H9 (cell line): ENCODE data around the gene TADA2B. TPM values are rescaled to one million over a fixed set of nuclear protein-coding genes. Genes with fewer than 3 reads are reported as not detected.

Experiments
- DNase-seq: peaks from one replicate; pipeline ENCODE4 v3.0.0-alpha.2; 2017
- H2AFZ ChIP-seq: one replicate; pipeline ENCODE4 v1.6.1; 2013; ENCODE audit warnings: mild to moderate bottlenecking, low read length, control low read depth, moderate library complexity
- H2AK5ac ChIP-seq: 2 replicates; pipeline ENCODE4 v1.6.1; 2013; ENCODE audit warnings: low read length, control low read depth, mixed read lengths; ENCODE audit not compliant: insufficient read length
- H2BK120ac ChIP-seq: one replicate; pipeline ENCODE4 v1.6.1; 2013; ENCODE audit warnings: low read depth, mild to moderate bottlenecking, low read length, control low read depth, inconsistent platforms; ENCODE audit not compliant: poor library complexity, severe bottlenecking
- H2BK12ac ChIP-seq: 2 replicates; pipeline ENCODE4 v1.6.1; 2013; ENCODE audit warnings: low read length, control low read depth, mixed read lengths, low read depth; ENCODE audit not compliant: insufficient read length
- H2BK15ac ChIP-seq: 2 replicates; pipeline ENCODE4 v1.6.1; 2013; ENCODE audit warnings: low read depth, low read length, control low read depth
- H2BK20ac ChIP-seq: one replicate; pipeline ENCODE4 v1.6.1; 2013; ENCODE audit warnings: low read depth, mild to moderate bottlenecking, low read length, control low read depth, inconsistent platforms; ENCODE audit not compliant: poor library complexity, severe bottlenecking
- H2BK5ac ChIP-seq: 2 replicates; pipeline ENCODE4 v1.6.1; 2013; ENCODE audit warnings: low read length, control low read depth, mixed read lengths; ENCODE audit not compliant: insufficient read length
- H3K14ac ChIP-seq: 2 replicates; pipeline ENCODE4 v1.6.1; 2013; ENCODE audit warnings: low read length, control low read depth; ENCODE audit not compliant: insufficient read depth
- H3K18ac ChIP-seq: 2 replicates; pipeline ENCODE4 v1.6.1; 2013; ENCODE audit warnings: low read depth, mild to moderate bottlenecking, mixed read lengths, low read length, control low read depth; ENCODE audit not compliant: insufficient read length
- H3K23ac ChIP-seq: 2 replicates; pipeline ENCODE4 v1.6.1; 2013; ENCODE audit warnings: low read length, control low read depth, mixed read lengths, low read depth; ENCODE audit not compliant: insufficient read length
- H3K23me2 ChIP-seq: 2 replicates; pipeline ENCODE4 v1.6.1; 2013; ENCODE audit warnings: low read depth, mild to moderate bottlenecking, mixed read lengths, low read length, control low read depth; ENCODE audit not compliant: insufficient read length, poor library complexity, severe bottlenecking
- H3K27ac ChIP-seq: 2 replicates; pipeline ENCODE4 v1.5.1; 2013; ENCODE audit warnings: low read length, control low read depth, mixed read lengths, low read depth; ENCODE audit not compliant: insufficient read length
- H3K27me3 ChIP-seq: 2 replicates; pipeline ENCODE4 v1.6.1; 2013; ENCODE audit warnings: low read length, control low read depth, inconsistent platforms; ENCODE audit not compliant: insufficient read depth
- H3K4ac ChIP-seq: 2 replicates; pipeline ENCODE4 v1.6.1; 2013; ENCODE audit warnings: low read depth, mild to moderate bottlenecking, control low read depth, inconsistent platforms, low read length, moderate library complexity
- H3K4me1 ChIP-seq: 2 replicates; pipeline ENCODE4 v1.6.1; 2013; ENCODE audit warnings: low read length, control low read depth, inconsistent platforms; ENCODE audit not compliant: insufficient read depth
- H3K4me2 ChIP-seq: 2 replicates; pipeline ENCODE4 v1.6.1; 2013; ENCODE audit warnings: low read length, control low read depth, mixed read lengths; ENCODE audit not compliant: insufficient read length, insufficient read depth
- H3K56ac ChIP-seq: 2 replicates; pipeline ENCODE4 v1.6.1; 2013; ENCODE audit warnings: low read depth, mild to moderate bottlenecking, mixed read lengths, low read length, control low read depth; ENCODE audit not compliant: insufficient read length
- H3K79me1 ChIP-seq: 2 replicates; pipeline ENCODE4 v1.6.1; 2013; ENCODE audit warnings: low read depth, mild to moderate bottlenecking, moderate library complexity, low read length, control low read depth, inconsistent platforms; ENCODE audit not compliant: insufficient read depth, poor library complexity, severe bottlenecking
- H3K79me2 ChIP-seq: 2 replicates; pipeline ENCODE4 v1.6.1; 2013; ENCODE audit warnings: low read length, control low read depth, inconsistent platforms; ENCODE audit not compliant: insufficient read depth
- H3K9ac ChIP-seq: 2 replicates; pipeline ENCODE4 v1.6.1; 2013; ENCODE audit warnings: low read length, control low read depth, mixed read lengths; ENCODE audit not compliant: insufficient read length; ENCODE audit errors: extremely low read depth
- H3K9me3 ChIP-seq: one replicate; pipeline ENCODE4 v1.6.1; 2013; ENCODE audit warnings: low read depth, low read length, inconsistent platforms; ENCODE audit not compliant: control insufficient read depth
- H3T11ph ChIP-seq: one replicate; pipeline ENCODE4 v1.6.1; 2013; ENCODE audit warnings: mild to moderate bottlenecking, low read length, control low read depth, inconsistent platforms
- H4K20me1 ChIP-seq: one replicate; pipeline ENCODE4 v1.6.1; 2013; ENCODE audit not compliant: control insufficient read depth, insufficient read length, insufficient read depth
- H4K5ac ChIP-seq: 2 replicates; pipeline ENCODE4 v1.6.1; 2013; ENCODE audit warnings: low read depth, mild to moderate bottlenecking, mixed read lengths, low read length, control low read depth; ENCODE audit not compliant: insufficient read length
- H4K8ac ChIP-seq: replicated peaks from 2 replicates; pipeline ENCODE4 v1.6.1; 2013; ENCODE audit warnings: low read length, control low read depth, mixed read lengths, low read depth; ENCODE audit not compliant: insufficient read length
- H4K91ac ChIP-seq: 2 replicates; pipeline ENCODE4 v1.6.1; 2013; ENCODE audit warnings: low read depth, mild to moderate bottlenecking, moderate library complexity, mixed read lengths, low read length, control low read depth; ENCODE audit not compliant: insufficient read length
- H3K27ac Mint-ChIP-seq, 3 experiments: 2 replicates in 2 of 3; 3 replicates in 1 of 3; pipeline ENCODE4 v1.8.0; 2020 to 2021; ENCODE audit warnings: mixed read lengths in 3 of 3, mild to moderate bottlenecking in 1 of 3, moderate library complexity in 1 of 3
- H3K27me3 Mint-ChIP-seq: 2 replicates; pipeline ENCODE4 v1.8.0; 2021; ENCODE audit warnings: low read depth, mild to moderate bottlenecking, moderate library complexity, mixed read lengths
- H3K36me3 Mint-ChIP-seq, 3 experiments: 2 replicates in 2 of 3; 3 replicates in 1 of 3; pipeline ENCODE4 v1.8.0; 2020 to 2021; ENCODE audit warnings: low read depth in 3 of 3, mixed read lengths in 3 of 3; ENCODE audit not compliant: insufficient read depth in 1 of 3
- H3K4me1 Mint-ChIP-seq, 2 experiments: 2 replicates each; pipeline ENCODE4 v1.8.0; 2020; ENCODE audit warnings: mixed read lengths in 2 of 2
- H3K4me3 Mint-ChIP-seq, 2 experiments: 2 replicates in 1 of 2; 3 replicates in 1 of 2; pipeline ENCODE4 v1.8.0; 2020 to 2021; ENCODE audit warnings: mild to moderate bottlenecking in 2 of 2, mixed read lengths in 2 of 2, moderate library complexity in 1 of 2
- H3K9me3 Mint-ChIP-seq, 2 experiments: 2 replicates in 1 of 2; 3 replicates in 1 of 2; pipeline ENCODE4 v1.8.0; 2020; ENCODE audit warnings: mild to moderate bottlenecking in 2 of 2, mixed read lengths in 2 of 2, moderate library complexity in 1 of 2
- WGBS: extraction: QIAGEN DNeasy Blood & Tissue Kit; methylation state at CpG from one replicate; pipeline ENCODE4 v1.1.7; 2013; ENCODE audit warnings: missing lambda C conversion rate, low lambda C conversion rate, mixed read lengths; ENCODE audit not compliant: insufficient read length; ENCODE audit errors: extremely low coverage; 5-methylcytosine and 5-hydroxymethylcytosine counted together
- total RNA-seq: library from RNA; stranded (reverse); gene quantifications from 2 replicates; pipeline ENCODE4 v1.2.1, GENCODE V29; 2021
- TF ChIP-seq, protein P1 (sequence below): fragments of 200-600 bp; sonication (generic); conservative IDR thresholded peaks from 3 replicates; pipeline ENCODE4 v1.8.0; 2021; ENCODE audit warnings: antibody characterized with exemption, mild to moderate bottlenecking

Gene TADA2B
- total RNA-seq, 1 experiment from 2014 or later = 14.0 TPM

GRCh38 chr4:7013175-7013574 is 30.0 kb upstream of the TADA2B start:
- no peak overlapping the region for H3K27ac ChIP-seq
- H3K4me1 Mint-ChIP-seq = peaks cover 6 to 11% of the 10 kb centered on the region in 2 experiments
- no peaks in the 10 kb centered on the region for H3K79me2 ChIP-seq
- TF ChIP-seq, protein P1, sequence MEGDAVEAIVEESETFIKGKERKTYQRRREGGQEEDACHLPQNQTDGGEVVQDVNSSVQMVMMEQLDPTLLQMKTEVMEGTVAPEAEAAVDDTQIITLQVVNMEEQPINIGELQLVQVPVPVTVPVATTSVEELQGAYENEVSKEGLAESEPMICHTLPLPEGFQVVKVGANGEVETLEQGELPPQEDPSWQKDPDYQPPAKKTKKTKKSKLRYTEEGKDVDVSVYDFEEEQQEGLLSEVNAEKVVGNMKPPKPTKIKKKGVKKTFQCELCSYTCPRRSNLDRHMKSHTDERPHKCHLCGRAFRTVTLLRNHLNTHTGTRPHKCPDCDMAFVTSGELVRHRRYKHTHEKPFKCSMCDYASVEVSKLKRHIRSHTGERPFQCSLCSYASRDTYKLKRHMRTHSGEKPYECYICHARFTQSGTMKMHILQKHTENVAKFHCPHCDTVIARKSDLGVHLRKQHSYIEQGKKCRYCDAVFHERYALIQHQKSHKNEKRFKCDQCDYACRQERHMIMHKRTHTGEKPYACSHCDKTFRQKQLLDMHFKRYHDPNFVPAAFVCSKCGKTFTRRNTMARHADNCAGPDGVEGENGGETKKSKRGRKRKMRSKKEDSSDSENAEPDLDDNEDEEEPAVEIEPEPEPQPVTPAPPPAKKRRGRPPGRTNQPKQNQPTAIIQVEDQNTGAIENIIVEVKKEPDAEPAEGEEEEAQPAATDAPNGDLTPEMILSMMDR = no peak
- no peak overlapping the region for H2AK5ac ChIP-seq
- no peaks in the 10 kb centered on the region for H3K27me3 ChIP-seq
- no peak overlapping the region for H2BK120ac ChIP-seq
- no peak overlapping the region for H3K18ac ChIP-seq
- no peak overlapping the region for H3K23ac ChIP-seq
- H3T11ph ChIP-seq = no peak overlapping the region
- H3K4me3 Mint-ChIP-seq = no peak overlapping the region
- no peak overlapping the region for H3K56ac ChIP-seq
- no peak for DNase-seq
- no peaks in the 10 kb centered on the region for H3K27me3 Mint-ChIP-seq
- H2BK12ac ChIP-seq = no peak overlapping the region
- H4K91ac ChIP-seq = no peak overlapping the region
- H3K9me3 Mint-ChIP-seq = no peaks in the 10 kb centered on the region; a peak in 1 of 5 replicates
- H3K4me1 ChIP-seq = no peaks in the 10 kb centered on the region
- H3K79me1 ChIP-seq = no peaks in the 10 kb centered on the region
- no peaks in the 10 kb centered on the region for H3K9me3 ChIP-seq
- no peak overlapping the region for H3K27ac Mint-ChIP-seq
- WGBS = no CpG with 5 or more reads among the region's 11 CpGs
- no peak overlapping the region for H3K4me2 ChIP-seq
- H4K20me1 ChIP-seq = no peaks in the 10 kb centered on the region
- H2BK5ac ChIP-seq = no peak overlapping the region
- no peak overlapping the region for H3K4ac ChIP-seq
- no peak overlapping the region for H4K5ac ChIP-seq
- peaks cover 36 to 85% (median 59%) of the 10 kb centered on the region in 3 experiments; a peak in 6 of 7 replicates for H3K36me3 Mint-ChIP-seq
- H3K23me2 ChIP-seq = no peaks in the 10 kb centered on the region
- H2BK15ac ChIP-seq = no peak overlapping the region
- no peak overlapping the region for H4K8ac ChIP-seq
- H2BK20ac ChIP-seq = no peak overlapping the region
- no peak overlapping the region for H3K14ac ChIP-seq
- H3K9ac ChIP-seq = no peak overlapping the region
- no peak overlapping the region for H2AFZ ChIP-seq
